SK-N-SH treated with all-trans-retinoic acid at 6 μM for 48 hours (cell line): Measurements from ENCODE around the gene POLR2M.

ENCODE experiments used
- ATAC-seq: fragments of 200-7000 bp; cut with Tn5 transposase; 3 replicates; pipeline ENCODE4 v1.9.1; 2020; ENCODE audit warnings: mild to moderate bottlenecking, moderate library complexity
- ARNTL ChIP-seq: fragments of 450-650 bp; formaldehyde crosslinking; IDR thresholded peaks from 2 replicates; pipeline ENCODE4 v1.5.0; 2020; ENCODE audit warnings: low read depth, mild to moderate bottlenecking, moderate library complexity, borderline replicate concordance
- BACH2 ChIP-seq: fragments of 250-450 bp; sonication (Bioruptor Pico); IDR thresholded peaks from 2 replicates; pipeline ENCODE4 v1.9.0; 2021; ENCODE audit warnings: mild to moderate bottlenecking, borderline replicate concordance
- CREB5 ChIP-seq: fragments of 250-450 bp; sonication (Bioruptor Pico); IDR thresholded peaks from 2 replicates; pipeline ENCODE4 v1.5.1; 2020; ENCODE audit warnings: low read depth, mild to moderate bottlenecking, moderate library complexity
- CSDC2 ChIP-seq: fragments of 250-450 bp; sonication (Bioruptor Pico); IDR thresholded peaks from 2 replicates; pipeline ENCODE4 v1.5.0; 2020; ENCODE audit warnings: mild to moderate bottlenecking, moderate library complexity
- CSRNP3 ChIP-seq: fragments of 250-450 bp; sonication (Bioruptor Pico); IDR thresholded peaks from 2 replicates; pipeline ENCODE4 v1.5.1; 2021; ENCODE audit warnings: mild to moderate bottlenecking, moderate library complexity
- ESRRG ChIP-seq: fragments of 250-450 bp; sonication (Bioruptor Pico); IDR thresholded peaks from 2 replicates; pipeline ENCODE4 v1.6.1; 2021; ENCODE audit warnings: mild to moderate bottlenecking
- GLIS3 ChIP-seq: fragments of 250-450 bp; sonication (Bioruptor Pico); IDR thresholded peaks from 2 replicates; pipeline ENCODE4 v1.5.0; 2020; ENCODE audit warnings: mild to moderate bottlenecking, moderate library complexity
- ISL1 ChIP-seq: fragments of 250-450 bp; sonication (Bioruptor Pico); IDR thresholded peaks from 2 replicates; pipeline ENCODE4 v2.1.2; 2022; ENCODE audit warnings: mild to moderate bottlenecking, moderate library complexity
- OSR1 ChIP-seq: fragments of 250-450 bp; sonication (Bioruptor Pico); IDR thresholded peaks from 2 replicates; pipeline ENCODE4 v1.8.0; 2022; ENCODE audit warnings: moderate library complexity, mild to moderate bottlenecking, inconsistent platforms
- PATZ1 ChIP-seq: fragments of 250-450 bp; sonication (Bioruptor Pico); IDR thresholded peaks from 2 replicates; pipeline ENCODE4 v1.8.0; 2020; ENCODE audit warnings: mild to moderate bottlenecking, moderate library complexity, borderline replicate concordance
- POU6F1 ChIP-seq: fragments of 250-450 bp; sonication (Bioruptor Pico); IDR thresholded peaks from 2 replicates; pipeline ENCODE4 v1.8.0; 2021; ENCODE audit warnings: low read depth, mild to moderate bottlenecking, moderate library complexity, borderline replicate concordance
- PPARA ChIP-seq: fragments of 250-450 bp; sonication (Bioruptor Pico); IDR thresholded peaks from 2 replicates; pipeline ENCODE4 v1.5.0; 2020; ENCODE audit warnings: mild to moderate bottlenecking, borderline replicate concordance
- RARB ChIP-seq: fragments of 250-450 bp; sonication (Bioruptor Pico); IDR thresholded peaks from 2 replicates; pipeline ENCODE4 v1.8.0; 2021; ENCODE audit warnings: mild to moderate bottlenecking, moderate library complexity
- SNAI2 ChIP-seq: fragments of 250-450 bp; sonication (Bioruptor Pico); IDR thresholded peaks from 2 replicates; pipeline ENCODE4 v1.5.0; 2020; ENCODE audit warnings: mild to moderate bottlenecking, moderate library complexity
- TCF4 ChIP-seq: fragments of 250-450 bp; sonication (Bioruptor Pico); IDR thresholded peaks from 2 replicates; pipeline ENCODE4 v1.8.0; 2021; ENCODE audit warnings: mild to moderate bottlenecking, moderate library complexity, borderline replicate concordance
- TOX ChIP-seq: fragments of 250-450 bp; sonication (Bioruptor Pico); IDR thresholded peaks from 2 replicates; pipeline ENCODE4 v1.8.0; 2021; ENCODE audit warnings: mild to moderate bottlenecking, moderate library complexity, borderline replicate concordance
- TSHZ2 ChIP-seq: fragments of 250-450 bp; sonication (Bioruptor Pico); IDR thresholded peaks from 2 replicates; pipeline ENCODE4 v1.5.0; 2020; ENCODE audit warnings: mild to moderate bottlenecking, moderate library complexity
- ZC3H10 ChIP-seq: fragments of 250-450 bp; sonication (Bioruptor Pico); IDR thresholded peaks from 2 replicates; pipeline ENCODE4 v1.5.1; 2021; ENCODE audit warnings: mild to moderate bottlenecking, moderate library complexity
- ZFP3 ChIP-seq: fragments of 250-450 bp; sonication (Bioruptor Pico); IDR thresholded peaks from 2 replicates; pipeline ENCODE4 v1.5.0; 2020; ENCODE audit warnings: mild to moderate bottlenecking, moderate library complexity
- ZFP30 ChIP-seq: fragments of 450-650 bp; formaldehyde crosslinking; IDR thresholded peaks from 2 replicates; pipeline ENCODE4 v1.5.0; 2022; ENCODE audit warnings: mild to moderate bottlenecking, moderate library complexity
- ZNF565 ChIP-seq: fragments of 450-650 bp; formaldehyde crosslinking; conservative IDR thresholded peaks from 2 replicates; pipeline ENCODE4 v1.5.0; 2020; ENCODE audit warnings: low read depth, mild to moderate bottlenecking, moderate library complexity
- ZNF70 ChIP-seq: fragments of 450-650 bp; formaldehyde crosslinking; IDR thresholded peaks from 2 replicates; pipeline ENCODE4 v1.5.0; 2020; ENCODE audit warnings: mild to moderate bottlenecking, moderate library complexity
- ZNF8 ChIP-seq: fragments of 450-650 bp; formaldehyde crosslinking; IDR thresholded peaks from 2 replicates; pipeline ENCODE4 v1.5.0; 2020; ENCODE audit warnings: mild to moderate bottlenecking, moderate library complexity

Gene POLR2M

GRCh38 chr15:57740048-57740447 is 33.5 kb downstream of the POLR2M start:
- TF ChIP-seq PATZ1 (CRISPR knock-in tag) (no peak), GLIS3 (CRISPR knock-in tag) (no peak), ZFP3 (no peak), ZNF70 (CRISPR knock-in tag) (no peak), ESRRG (CRISPR knock-in tag) (no peak), ZC3H10 (CRISPR knock-in tag) (no peak), RARB (no peak), CSRNP3 (CRISPR knock-in tag) (no peak), SNAI2 (CRISPR knock-in tag) (no peak), ZFP30 (CRISPR knock-in tag) (no peak), POU6F1 (CRISPR knock-in tag) (no peak), TSHZ2 (CRISPR knock-in tag) (no peak), BACH2 (CRISPR knock-in tag) (no peak), ISL1 (CRISPR knock-in tag) (no peak), TCF4 (CRISPR knock-in tag) (no peak), CREB5 (no peak), OSR1 (CRISPR knock-in tag) (no peak), ZNF565 (CRISPR knock-in tag) (no peak), PPARA (CRISPR knock-in tag) (no peak)
- ATAC-seq = no peak

- TF ChIP-seq ZFP3 (no peak), ISL1 (CRISPR knock-in tag) (peak; percentile 58), TCF4 (CRISPR knock-in tag) (peak; percentile 80)
- no peak for ATAC-seq
Observed at GRCh38 chr15:57741089-57741488, 34.6 kb downstream of the POLR2M start.

GRCh38 chr15:57743424-57743823 is 36.9 kb downstream of the POLR2M start:
- no peak; the same call in 2 of the 3 replicates for ATAC-seq
- TF ChIP-seq POU6F1 (CRISPR knock-in tag) (no peak), RARB (no peak), ISL1 (CRISPR knock-in tag) (no peak), CSDC2 (no peak), ZC3H10 (CRISPR knock-in tag) (no peak), ZNF8 (CRISPR knock-in tag) (no peak), ESRRG (CRISPR knock-in tag) (no peak), ZFP3 (no peak), ZNF70 (CRISPR knock-in tag) (no peak), ARNTL (no peak), PPARA (CRISPR knock-in tag) (no peak), CSRNP3 (CRISPR knock-in tag) (no peak), CREB5 (no peak), BACH2 (CRISPR knock-in tag) (no peak), TOX (CRISPR knock-in tag) (no peak)
